Measurements from ENCODE around the gene DIAPH3. TPM values are rescaled to one million over a fixed set of nuclear protein-coding genes. Genes with fewer than 3 reads are reported as not detected.

The DIAPH3 gene
- total RNA-seq, 1 donor from 2014 or later = 4.6 TPM

- H3K4me1 ChIP-seq = peaks cover 12% of the 10 kb centered on the region
- H3K27ac ChIP-seq = no peak overlapping the region
- TF ChIP-seq, protein P1, sequence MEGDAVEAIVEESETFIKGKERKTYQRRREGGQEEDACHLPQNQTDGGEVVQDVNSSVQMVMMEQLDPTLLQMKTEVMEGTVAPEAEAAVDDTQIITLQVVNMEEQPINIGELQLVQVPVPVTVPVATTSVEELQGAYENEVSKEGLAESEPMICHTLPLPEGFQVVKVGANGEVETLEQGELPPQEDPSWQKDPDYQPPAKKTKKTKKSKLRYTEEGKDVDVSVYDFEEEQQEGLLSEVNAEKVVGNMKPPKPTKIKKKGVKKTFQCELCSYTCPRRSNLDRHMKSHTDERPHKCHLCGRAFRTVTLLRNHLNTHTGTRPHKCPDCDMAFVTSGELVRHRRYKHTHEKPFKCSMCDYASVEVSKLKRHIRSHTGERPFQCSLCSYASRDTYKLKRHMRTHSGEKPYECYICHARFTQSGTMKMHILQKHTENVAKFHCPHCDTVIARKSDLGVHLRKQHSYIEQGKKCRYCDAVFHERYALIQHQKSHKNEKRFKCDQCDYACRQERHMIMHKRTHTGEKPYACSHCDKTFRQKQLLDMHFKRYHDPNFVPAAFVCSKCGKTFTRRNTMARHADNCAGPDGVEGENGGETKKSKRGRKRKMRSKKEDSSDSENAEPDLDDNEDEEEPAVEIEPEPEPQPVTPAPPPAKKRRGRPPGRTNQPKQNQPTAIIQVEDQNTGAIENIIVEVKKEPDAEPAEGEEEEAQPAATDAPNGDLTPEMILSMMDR (IDR thresholded peaks at IDR 0.05) = no peak
- ATAC-seq = no peak
- no peak for DNase-seq
- H3K9me3 ChIP-seq = no peaks in the 10 kb centered on the region
- intact Hi-C loops (cut with DNase I) = no loop called here
- H3K4me3 ChIP-seq = no peak overlapping the region
- H3K36me3 ChIP-seq = no peaks in the 10 kb centered on the region
- H3K27me3 ChIP-seq = peaks cover 6% of the 10 kb centered on the region
Observed at GRCh38 chr13:60169239-60170031, 5.7 kb upstream of the DIAPH3 start.

DNA sequence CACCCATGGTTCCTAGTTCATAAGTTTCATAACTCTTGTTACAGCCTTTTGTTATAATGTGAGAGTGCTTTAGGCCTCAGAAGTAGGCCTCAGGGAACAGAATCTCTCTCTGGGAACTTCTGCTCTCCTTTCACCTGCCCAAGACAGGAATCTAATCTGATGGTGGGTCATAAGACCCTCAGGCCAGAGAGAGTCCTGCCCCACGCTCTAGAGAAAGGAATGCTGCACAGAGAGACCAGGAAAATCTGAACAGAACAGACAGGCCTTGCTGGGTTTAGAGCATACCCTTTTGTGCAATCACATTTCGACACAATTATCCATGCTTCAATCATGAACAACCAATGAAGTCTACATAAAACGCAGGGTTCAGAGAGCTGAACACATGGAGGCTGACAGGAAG lies 3.4 kb upstream of the DIAPH3 start:
- no peak for DNase-seq
- TF ChIP-seq, protein P1 (IDR thresholded peaks at IDR 0.05) = no peak
- ATAC-seq = no peak
- Histone ChIP-seq H3K9me3 (no peaks in the 10 kb centered on the region), H3K36me3 (no peaks in the 10 kb centered on the region), H3K27ac (no peak overlapping the region), H3K4me1 (peaks cover 18% of the 10 kb centered on the region), H3K4me3 (no peak overlapping the region), H3K27me3 (no peaks in the 10 kb centered on the region)
- intact Hi-C loops (cut with DNase I) = no loop called here

DNA sequence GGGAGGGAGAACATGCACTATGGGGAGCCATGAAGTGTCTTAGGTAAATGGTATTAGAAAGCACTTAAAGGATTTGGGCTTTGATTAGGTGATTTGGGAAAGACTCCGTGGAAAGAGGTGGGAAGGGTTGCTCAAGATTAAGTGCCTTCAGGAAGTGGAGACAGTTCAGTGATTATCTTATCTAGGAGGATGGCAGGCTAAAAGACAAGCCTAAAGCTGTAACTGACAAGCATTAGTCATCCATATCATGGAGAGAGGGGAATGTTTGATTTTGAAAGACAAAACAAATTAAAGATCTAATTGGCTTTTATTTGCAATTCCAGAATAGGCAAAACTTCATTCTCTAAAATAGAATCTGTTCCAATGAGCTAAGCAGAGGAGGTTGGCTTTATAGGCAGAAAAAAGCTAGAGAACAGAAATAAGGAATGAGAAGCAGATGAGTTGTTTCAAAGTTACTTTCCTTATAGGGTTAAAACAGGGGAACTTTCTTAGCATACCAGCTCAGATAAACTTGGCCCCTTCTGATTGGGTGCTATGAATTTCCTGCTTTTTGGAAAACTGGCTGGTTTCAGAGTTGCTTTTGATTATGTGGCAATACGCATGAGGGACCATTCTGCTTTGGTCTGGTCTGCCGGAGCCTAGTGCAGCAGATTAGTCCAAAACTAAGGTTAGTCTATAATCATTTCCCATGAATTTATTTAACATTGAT lies 1.8 kb upstream of the DIAPH3 start:
- TF ChIP-seq, protein P1 (IDR thresholded peaks at IDR 0.05) = no peak
- H3K4me1 ChIP-seq = peaks cover 18% of the 10 kb centered on the region
- intact Hi-C loops (cut with DNase I) = no loop called here
- DNase-seq = no peak
- H3K9me3 ChIP-seq = no peaks in the 10 kb centered on the region
- no peaks in the 10 kb centered on the region for H3K36me3 ChIP-seq
- H3K4me3 ChIP-seq = no peak overlapping the region
- H3K27me3 ChIP-seq = no peaks in the 10 kb centered on the region
- ATAC-seq = no peak
- H3K27ac ChIP-seq = peak overlapping the region; percentile 13

DNA sequence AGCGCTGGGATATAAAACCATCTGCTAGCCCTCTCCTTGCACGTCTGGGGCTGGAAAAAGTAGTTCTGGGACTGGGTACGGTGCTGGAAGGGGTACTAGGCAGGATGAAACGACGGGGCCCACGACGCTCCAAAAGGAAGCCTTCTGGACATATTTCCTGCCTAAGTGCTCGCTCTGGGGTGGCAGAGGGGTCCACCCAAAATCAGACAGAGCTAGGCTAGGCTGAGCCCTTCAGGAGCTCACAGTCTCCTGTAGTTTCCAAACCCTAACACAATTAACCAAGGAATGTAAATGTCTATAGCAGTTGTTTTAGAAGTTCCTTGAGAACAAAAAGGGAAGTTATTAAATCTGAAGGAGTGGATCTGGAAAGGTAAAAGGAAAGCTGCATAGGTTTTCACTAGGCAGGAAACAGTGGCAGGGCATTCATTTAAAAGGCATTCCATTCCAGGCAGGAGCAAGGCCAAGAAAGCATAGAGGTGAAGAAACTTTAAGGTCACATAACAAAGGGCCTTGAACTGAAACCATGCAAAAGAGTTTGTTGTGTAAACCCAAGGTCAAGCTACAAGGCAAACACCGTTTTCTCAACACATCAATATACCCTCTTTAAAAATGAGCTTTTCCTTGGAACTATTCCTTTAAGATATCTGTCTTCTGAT lies 634 bp upstream of the DIAPH3 start:
- TF ChIP-seq, protein P1 (IDR thresholded peaks at IDR 0.05) = no peak
- peak; percentile 3 for ATAC-seq
- Histone ChIP-seq H3K27ac (peak overlapping the region; percentile 94), H3K36me3 (no peaks in the 10 kb centered on the region), H3K27me3 (no peaks in the 10 kb centered on the region), H3K9me3 (no peaks in the 10 kb centered on the region), H3K4me1 (peaks cover 18% of the 10 kb centered on the region), H3K4me3 (peak overlapping the region; percentile 79)
- intact Hi-C loops (cut with DNase I) = no loop called here
- no peak for DNase-seq

GRCh38 chr13:60162096-60162495 lies 1.6 kb downstream of the DIAPH3 start:
- Histone ChIP-seq H3K36me3 (no peaks in the 10 kb centered on the region), H3K4me3 (no peak overlapping the region), H3K27ac (no peak overlapping the region), H3K9me3 (no peaks in the 10 kb centered on the region), H3K27me3 (no peaks in the 10 kb centered on the region), H3K4me1 (peaks cover 18% of the 10 kb centered on the region)
- ATAC-seq (no peak), DNase-seq (no peak)
- TF ChIP-seq, protein P1 (IDR thresholded peaks at IDR 0.05) = no peak
- intact Hi-C loops (cut with DNase I) = no loop called here

Measured in upper lobe of right lung (tissue), 1 donor.